GM18498 (cell line): ENCODE data around the gene USP38.
"Not testable (repeated sequence)": the region's sequence is repeated elsewhere in the genome, so short reads cannot be mapped to it uniquely, and the experiment has no call there.

Source experiments
- ATAC-seq: cut with Tn5 transposase; IDR thresholded peaks from one replicate; pipeline ENCODE4 v1.9.1; 2021; ENCODE audit warnings: mild to moderate bottlenecking, moderate library complexity; ENCODE audit not compliant: unreplicated experiment

The USP38 gene

DNA sequence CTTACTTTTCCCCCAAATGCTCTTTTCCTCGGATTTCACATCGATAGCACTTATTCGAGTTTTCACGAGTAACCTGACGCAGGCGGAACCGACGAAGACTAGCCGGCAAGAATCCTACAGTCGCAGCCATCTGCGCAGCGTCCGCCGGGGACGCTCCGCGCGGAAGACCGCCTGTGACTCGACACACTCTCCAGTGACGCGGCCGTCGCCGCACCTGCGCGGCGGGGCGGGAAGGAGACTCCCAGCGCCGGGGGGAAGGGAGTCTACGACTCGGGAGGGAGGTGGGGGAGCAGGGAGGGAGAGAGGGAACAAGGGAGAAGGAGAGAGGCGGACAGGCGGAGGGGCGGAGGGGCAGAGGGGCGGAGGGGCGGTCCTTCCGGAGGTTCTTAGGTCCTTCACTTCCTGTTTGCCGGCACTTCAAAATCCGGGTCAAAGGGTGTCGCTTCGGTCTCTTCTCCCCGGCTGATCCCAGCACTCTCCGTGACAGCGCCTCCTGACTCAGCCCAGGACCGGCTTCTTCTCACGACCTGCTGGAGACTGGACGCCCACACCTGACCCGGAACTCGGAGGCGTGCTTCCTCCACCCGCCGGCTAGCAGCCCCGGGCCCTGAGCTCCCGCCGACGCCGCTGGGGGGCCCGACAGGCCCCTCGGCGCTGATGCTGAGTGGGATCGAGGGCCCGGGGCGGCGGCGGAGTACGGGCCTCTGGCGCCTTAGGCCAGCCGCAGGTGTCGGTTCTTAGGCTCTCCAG lies at the start of gene USP38:
Gene USP38, plus strand, starts transcription at position 415 of the 750 bp plus-strand sequence. CDS start 534 bp downstream, outside the sequence.
- peak; percentile 74 for ATAC-seq

DNA sequence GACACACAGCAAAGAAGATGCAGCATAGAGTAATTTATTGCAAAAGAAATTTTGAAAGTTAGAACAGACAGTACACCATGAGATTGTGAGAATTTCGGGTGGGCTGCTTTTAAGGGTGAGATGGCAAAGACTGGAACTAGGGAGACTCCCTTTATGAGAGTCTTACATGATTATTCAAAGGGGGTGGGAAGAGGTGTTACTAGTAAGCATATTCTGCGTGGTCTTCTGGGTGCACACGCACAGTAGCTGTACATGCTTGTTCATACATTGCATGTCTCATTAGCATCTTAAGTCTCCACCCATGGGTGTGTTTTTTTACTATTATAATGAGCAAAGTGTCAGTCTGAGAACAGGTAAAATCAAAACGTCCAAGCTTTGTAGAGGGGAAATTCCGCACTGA lies 49.4 kb upstream of the USP38 start:
- ATAC-seq, result no peak

DNA sequence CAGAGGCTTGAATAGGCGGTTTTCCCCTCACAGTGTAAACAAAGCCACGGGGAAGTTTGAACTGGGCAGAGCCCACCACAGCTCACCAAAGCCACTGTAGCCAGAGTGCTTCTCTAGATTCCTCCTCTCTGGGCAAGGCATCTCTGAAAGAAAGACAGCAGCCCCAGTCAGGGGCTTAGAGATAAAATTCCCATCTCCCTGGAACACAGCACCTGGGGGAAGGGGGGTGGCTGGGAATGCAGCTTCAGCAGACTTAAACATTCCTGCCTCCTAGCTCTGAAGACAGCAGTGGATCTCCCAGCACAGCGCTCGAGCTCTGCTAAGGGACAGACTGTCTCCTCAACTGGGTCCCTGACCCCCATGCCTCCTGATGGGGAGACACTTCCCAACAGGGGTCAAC lies 44.0 kb upstream of the USP38 start:
- ATAC-seq, result no peak

DNA sequence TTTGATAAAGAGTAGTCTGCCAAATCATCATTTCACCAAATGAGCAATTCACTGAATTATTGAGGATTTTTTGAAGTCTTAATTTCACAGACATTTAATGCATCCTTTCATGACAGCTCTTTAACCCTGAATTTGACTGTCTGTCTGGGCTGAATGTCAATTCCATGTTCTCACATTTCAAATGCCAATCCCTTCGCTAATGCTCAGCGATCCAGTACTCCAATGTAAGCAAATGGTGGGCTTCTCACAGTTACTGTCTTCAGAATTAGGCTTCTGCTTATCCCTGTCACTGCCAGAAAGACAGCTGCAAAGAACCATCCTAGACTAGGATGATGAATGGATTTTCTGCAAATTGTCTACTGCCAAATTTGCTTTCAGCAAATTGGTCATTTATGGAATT lies 36.2 kb upstream of the USP38 start:
- ATAC-seq, result no peak

- no peak for ATAC-seq
These were observed 27.9 kb upstream of the USP38 start for GRCh38 chr4:143156853-143157252.

DNA sequence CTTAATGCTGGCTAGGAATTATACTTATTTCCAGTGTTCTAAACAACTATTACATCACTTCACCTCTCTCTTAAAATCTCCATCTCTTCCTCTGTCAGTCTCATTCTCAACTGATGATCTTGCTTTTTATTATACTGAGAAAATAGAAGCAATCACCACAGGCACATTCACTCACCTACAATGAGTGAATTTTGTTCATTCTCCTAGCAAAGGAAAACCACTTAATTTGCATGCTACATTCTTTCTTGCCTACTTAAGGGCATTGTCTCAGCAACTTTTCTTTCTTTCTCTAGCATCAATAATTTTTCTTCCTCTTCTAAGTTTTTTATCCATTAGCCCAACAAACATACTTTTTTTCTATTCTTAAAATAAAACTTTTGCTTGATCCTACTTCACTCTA lies 21.1 kb upstream of the USP38 start:
- no peak for ATAC-seq

GRCh38 chr4:143166722-143167121 lies 18.0 kb upstream of the USP38 start:
- not testable (repeated sequence) for ATAC-seq

DNA sequence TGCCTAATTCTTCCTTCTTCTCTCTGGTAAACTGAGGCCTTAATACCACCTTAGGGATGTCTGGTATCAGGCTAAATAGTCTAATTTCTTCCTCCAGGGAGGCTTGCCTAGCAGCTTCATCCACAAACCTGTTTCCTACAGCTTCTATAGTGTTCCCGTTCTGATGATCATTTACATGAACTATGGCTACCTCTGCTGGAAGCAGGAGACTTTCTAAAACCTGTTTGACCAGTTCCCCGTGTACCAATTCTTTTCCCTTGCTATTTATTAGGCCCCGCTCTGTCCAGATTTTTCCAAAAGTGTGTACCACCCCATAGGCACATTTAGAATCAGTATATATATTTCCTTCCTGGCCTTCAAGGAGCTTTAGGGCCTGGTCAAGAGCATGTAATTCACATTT lies 5.8 kb upstream of the USP38 start:
- ATAC-seq, result no peak

DNA sequence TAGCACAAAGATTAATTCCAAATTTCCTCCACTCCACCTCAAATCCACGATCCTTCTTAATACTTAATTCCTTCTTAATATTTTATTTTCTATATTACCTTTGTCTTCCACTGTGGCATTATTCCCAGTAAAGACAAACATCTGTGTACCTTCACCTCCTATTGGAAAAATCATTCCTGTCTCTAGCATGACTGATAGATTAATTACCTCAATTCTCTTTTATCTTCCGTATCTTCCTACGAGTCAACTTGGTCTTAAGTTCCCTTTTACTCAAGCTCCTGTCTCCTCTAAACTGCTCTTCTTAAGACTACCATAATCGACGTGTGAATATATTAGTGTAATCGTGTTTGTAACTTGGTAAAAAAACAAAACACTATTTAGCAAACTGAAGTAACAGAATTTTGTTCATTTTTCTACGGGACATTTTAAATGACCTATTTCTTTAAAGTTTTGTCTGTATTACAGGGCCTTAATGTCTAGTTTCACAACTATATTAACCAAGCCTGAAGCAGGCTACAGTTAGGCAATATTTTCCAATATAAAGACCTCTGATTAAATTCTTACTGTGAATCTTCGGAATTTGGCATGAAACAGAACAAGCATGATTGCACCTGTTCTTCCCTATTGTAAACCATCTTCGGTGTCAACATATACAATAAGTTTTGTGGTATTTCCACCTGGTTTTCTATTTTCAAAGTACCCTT lies 1.1 kb upstream of the USP38 start:
- no peak for ATAC-seq

DNA sequence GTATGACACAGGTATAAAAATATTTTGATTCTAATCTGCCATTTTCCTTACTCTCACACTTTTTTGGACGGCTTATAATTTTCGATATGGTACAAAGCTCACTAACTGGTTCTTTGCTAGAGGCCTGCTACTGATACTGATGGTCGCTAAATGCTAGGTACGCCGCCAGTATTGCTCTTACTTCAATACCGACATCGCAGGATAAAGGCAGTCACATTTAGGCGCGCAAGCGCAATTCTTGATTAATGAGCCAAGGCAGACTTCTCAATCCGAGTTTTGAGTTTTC lies 557 bp upstream of the USP38 start:
- peak; percentile 28 for ATAC-seq

DNA sequence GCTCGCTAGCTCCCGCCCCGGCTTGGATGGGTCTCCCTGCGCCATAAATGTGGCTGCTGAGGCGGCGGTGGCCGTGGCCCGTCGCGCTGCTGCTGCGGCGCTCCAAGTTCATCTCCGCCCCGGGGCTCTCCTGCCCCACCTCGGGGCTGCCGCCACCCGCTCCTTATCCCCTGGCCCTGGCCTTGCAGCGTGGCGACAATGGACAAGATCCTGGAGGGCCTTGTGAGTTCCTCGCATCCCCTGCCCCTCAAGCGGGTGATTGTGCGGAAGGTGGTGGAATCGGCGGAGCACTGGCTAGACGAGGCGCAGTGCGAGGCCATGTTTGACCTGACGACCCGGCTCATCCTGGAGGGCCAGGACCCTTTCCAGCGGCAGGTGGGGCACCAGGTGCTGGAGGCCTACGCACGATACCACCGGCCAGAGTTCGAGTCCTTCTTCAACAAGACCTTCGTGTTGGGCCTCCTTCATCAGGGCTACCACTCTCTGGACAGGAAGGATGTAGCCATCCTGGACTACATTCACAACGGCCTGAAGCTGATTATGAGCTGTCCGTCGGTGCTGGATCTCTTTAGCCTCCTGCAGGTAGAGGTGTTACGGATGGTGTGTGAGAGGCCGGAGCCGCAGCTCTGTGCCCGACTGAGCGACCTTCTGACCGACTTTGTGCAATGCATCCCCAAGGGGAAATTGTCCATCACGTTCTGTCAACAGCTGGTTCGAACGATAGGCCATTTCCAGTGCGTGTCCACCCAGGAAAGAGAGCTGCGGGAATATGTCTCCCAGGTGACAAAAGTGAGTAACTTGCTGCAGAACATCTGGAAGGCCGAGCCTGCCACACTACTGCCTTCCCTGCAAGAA lies 763 bp downstream of the USP38 start:
- ATAC-seq, result peak; percentile 30

DNA sequence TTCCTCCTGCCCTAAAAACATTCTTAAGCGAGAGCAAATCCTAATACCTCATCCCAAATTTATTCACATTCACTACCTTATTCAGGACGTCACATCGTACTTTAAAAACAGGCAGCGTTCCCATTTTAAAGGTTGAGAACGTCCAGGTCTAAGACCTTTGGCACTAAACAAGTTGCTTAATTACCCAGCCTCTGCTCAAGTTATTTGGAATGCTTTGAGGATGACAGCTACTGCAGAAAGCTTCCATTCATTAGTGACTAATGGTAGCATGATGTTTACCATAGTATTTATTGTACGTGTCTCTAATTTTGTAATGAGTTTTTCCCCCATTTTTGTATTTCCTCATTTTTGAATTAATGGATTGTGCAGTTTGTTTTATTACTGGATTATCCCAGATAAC lies 1.5 kb downstream of the USP38 start:
- no peak for ATAC-seq

- no peak for ATAC-seq
These were observed 1.9 kb downstream of the USP38 start for GRCh38 chr4:143186649-143187048.

DNA sequence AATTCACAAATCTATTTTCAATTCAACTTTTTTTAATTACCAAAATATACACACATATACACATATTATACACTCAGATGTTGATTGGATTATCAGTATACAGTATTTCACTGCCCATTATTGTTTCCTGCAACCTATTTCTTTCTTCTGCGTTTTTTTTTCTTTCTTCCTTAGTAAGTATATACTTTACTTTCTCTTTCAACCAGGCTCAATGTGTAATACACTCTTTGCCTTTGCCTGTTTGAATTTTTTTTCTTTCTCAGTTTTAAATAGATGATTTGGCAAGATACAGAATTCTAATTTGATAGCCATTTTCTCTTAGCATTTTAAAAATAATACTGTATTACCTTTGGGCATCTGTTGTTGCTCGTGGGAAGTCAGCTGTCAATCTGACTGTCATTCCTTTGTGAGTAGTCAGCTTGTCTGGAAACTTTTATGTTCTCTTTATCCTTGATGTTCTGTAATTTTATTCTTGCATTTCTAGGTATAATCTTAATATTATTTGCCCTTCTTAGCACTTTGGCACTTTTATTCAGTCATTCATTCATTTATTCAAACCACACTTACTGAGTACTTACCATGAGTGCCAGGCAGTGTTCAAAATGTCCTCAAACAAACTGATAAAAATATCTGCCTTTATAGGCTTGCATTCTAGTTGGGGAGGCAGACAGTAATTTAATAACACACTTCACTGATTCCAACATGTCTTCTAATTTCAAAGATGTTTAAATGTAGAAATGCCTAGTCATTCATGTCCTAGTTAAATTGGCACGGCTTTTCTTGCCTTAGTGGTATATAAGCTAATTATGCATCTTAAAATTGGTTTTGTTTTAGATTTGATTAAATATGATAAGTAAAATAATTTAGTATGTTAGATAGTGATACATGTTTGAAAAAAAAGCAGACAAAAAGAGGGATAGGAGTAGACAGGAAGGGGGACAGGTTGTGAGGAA lies 3.7 kb downstream of the USP38 start:
- no peak for ATAC-seq

- peak; percentile 19 for ATAC-seq
These were observed 4.8 kb downstream of the USP38 start for GRCh38 chr4:143189528-143189927.

DNA sequence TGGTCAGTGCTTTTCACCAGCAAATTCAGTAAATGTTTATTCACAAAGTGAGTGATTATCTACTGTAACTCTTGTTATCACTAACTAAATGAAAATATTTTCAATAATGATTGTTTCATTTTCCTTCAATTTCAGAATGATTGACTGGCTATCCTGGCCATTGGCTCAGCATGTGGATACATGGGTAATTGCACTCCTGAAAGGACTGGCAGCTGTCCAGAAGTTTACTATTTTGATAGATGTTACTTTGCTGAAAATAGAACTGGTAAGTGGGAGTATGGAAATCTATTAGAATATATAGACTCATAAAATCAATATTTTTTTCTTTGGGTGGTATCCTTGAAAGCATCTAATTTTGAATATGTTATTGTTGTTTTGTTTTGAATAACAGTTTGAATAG lies 10.9 kb downstream of the USP38 start:
- no peak for ATAC-seq

- ATAC-seq, result no peak
These were observed 11.6 kb downstream of the USP38 start for GRCh38 chr4:143196323-143196722.

GRCh38 chr4:143199503-143199902 lies 14.8 kb downstream of the USP38 start:
- ATAC-seq, result no peak

DNA sequence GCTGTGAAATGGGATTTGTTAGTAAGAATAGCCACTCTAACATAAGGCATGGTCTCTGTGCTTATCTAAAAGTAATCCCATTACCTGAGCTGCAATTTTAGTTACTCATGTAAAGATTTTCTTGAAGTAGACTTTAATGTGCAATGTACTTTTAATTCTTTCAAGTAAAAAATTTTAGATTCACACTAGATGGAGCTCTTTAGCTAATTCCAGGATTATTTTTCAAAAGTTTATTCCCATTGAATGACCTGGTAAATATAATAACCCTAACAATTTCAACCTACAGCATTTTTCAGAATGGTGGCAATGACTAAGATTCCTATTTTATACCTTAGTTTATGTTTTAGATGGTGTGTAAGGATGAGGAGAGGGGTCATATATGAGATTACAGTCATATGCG lies 18.1 kb downstream of the USP38 start:
- ATAC-seq, result no peak

DNA sequence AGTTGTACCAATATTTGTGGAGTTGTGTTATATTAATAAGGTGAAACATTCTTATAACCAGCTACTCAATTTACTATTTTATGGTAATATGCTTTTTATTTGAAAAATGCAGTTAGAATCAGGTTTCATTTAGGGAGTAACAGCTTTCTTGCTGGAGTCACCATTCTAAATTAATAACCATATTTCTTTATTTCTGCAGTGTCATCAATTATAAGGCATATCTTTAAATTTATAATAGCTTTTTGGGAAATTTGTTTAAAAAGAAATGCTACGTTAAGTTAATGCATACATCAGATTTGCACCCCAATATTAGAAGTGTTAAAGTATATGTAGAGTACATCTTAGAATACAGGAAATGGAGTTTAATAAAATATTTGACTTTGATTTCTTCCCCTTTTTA lies 18.9 kb downstream of the USP38 start:
- ATAC-seq, result no peak

- no peak for ATAC-seq
These were observed 22.8 kb downstream of the USP38 start for GRCh38 chr4:143207555-143207954.
